ENCODE results near the gene CENPV.
A peak's percentile ranks its signal among the peaks of the same experiment; 100 is the strongest.
"Not testable (repeated sequence)": the region's sequence is repeated elsewhere in the genome, so short reads cannot be mapped to it uniquely, and the experiment has no call there.

The CENPV gene

DNA sequence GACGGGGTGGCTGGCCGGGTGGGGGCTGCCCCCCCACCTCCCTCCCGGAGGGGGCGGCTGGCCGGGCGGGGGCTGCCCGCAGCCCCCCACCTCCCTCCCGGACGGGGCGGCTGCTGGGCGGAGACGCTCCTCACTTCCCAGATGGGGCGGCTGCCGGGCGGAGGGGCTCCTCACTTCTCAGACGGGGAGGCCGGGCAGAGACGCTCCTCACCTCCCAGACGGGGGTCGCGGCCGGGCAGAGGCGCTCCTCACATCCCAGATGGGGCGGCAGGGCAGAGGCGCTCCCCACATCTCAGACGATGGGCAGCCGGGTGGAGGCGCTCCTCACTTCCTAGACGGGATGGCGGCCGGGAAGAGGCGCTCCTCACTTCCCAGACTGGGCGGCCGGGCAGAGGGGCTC, 41.2 kb downstream of the CENPV start:
- not testable (repeated sequence) for DNase-seq

DNA sequence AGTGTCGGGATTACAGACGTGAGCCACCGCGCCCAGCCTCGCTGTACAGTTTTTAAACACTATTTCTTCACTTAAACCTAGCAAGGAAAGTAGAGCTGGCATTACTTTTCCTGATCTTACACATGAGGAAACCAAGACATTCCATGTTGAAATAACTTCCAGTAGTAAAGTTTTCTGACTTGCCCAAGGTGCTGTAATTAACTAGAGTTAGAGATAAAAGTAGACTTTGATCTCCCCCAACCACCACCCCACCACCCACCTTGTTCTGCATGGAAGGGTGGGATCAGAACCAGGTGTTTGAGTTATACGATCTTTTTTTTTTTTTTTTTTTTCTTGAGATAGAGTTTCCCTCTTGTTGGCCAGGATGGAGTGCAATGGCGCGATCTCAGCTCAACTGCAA, 47.1 kb downstream of the CENPV start:
- no peak for DNase-seq

DNA sequence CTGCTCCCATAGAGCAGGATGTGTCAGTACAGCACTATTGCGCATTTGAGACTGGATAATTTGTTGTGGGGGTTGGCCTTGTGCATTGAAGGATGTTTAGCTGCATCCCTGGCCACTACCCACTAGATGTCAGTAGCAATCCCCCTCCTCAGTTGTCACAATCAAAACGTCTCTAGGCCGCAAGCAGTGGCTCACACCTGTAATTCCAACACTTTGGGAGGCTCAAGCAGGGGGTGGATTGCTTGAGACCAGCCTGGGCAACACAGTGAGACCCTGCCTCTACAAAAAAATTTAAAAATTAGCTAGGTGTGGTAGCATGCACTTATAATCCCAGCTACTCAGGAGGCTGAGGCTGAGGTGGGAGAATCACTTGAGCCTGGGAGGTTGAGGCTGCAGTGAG, 48.4 kb downstream of the CENPV start:
- peak; percentile 43 for DNase-seq

DNA sequence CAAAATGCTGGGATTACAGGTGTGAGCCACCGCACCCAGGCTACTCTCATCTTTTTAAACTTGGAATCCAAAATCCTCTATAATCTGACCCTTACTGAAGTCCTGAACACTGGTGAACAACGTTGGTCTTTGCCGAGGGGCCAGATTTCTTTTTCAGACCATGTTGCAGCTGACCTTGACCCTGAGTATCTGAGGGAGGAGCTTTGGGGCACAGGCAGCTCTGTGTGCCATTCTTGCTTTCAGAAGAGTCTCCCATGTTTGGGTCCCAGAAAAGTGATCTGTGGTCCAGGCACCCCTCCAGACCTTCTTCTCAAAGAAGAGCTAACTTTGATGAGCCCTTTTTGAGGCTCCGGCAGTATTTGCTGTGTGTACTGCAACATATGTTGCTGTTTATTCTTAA, 50.4 kb downstream of the CENPV start:
- DNase-seq, result no peak

DNA sequence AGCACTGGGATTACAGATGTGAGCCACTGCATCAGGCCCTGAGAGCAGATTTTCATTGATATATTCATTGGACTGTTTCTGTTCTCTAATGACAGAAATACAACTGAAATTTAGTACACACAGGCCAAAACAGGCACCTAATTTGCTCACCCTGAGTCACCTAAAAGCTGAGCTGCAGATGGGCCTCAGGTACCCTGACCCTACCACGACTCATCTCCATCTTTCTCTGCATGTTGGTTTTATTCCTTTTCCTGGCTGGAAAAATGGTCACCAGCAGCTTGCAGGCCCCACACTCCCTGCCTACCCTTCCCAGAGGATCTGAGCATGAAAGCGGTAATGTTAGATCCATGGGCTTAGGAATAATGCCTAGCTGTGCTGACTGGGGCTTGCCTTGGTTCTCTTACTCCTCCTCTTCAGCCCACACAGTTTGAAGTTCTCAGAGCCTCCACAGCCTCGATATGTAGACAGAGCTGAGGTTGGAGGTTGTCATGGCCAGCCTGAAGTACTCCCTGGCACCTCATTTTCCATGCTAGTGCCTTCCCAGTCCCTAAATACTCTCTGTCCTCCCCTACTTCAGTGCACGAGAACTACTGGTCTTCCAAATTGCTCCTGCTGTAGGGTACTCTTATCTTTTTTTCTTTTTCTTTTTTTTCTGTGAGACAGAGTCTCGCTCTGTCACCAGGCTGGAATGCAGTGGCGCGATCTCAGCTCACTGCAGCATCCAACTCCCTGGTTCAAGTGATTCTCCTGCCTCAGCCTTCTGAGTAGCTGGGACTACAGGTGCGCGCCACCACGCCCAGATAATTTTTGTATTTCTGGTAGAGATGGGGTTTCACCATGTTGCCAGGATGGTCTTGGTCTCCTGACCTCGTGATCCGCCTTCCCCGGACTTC, 51.1 kb downstream of the CENPV start:
- no peak for DNase-seq

DNA sequence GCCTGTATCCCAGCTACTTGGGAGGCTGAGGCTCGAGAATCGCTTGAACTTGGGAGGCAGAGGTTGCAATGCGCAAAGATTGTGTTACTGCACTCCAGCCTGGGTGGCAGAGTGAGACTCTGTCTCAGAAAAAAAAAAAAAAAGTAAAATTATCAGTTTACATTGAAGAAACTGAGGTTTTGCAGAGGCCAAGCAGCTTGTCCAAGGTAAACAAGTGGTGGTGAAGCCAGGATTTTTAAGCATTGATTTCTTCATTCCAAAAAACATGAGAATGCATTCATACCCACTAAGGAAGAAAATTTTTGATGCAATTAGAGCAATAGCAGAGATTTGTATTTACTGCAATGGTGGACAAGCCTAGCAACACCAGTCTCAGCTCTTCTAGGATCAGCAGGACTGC, 52.7 kb downstream of the CENPV start:
- no peak for DNase-seq

DNA sequence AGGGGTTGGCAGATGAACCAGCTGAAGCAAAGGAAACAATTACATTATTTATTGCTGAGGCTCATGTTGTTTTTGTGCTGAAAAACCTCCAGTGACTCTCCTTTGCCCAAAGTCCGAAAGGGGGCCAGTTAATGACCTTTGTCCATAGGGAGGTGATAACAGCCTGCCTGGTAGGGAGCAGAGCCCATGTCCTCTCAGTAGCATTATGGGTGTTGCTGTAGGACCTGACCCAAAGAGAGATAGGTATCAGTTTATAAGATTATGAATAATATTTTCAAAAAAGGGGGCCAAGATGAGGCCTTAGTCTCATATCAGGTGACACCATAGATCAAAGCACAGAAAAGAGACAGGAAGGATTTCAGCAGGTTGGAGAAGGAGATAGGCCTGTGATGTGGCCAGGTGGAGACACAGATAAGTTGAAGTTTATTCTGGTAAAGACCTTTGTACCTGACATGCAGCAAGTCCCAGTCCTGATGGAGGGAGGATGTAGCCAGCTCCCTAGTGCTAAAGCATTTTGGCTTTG, 55.1 kb downstream of the CENPV start:
- DNase-seq, result no peak

DNA sequence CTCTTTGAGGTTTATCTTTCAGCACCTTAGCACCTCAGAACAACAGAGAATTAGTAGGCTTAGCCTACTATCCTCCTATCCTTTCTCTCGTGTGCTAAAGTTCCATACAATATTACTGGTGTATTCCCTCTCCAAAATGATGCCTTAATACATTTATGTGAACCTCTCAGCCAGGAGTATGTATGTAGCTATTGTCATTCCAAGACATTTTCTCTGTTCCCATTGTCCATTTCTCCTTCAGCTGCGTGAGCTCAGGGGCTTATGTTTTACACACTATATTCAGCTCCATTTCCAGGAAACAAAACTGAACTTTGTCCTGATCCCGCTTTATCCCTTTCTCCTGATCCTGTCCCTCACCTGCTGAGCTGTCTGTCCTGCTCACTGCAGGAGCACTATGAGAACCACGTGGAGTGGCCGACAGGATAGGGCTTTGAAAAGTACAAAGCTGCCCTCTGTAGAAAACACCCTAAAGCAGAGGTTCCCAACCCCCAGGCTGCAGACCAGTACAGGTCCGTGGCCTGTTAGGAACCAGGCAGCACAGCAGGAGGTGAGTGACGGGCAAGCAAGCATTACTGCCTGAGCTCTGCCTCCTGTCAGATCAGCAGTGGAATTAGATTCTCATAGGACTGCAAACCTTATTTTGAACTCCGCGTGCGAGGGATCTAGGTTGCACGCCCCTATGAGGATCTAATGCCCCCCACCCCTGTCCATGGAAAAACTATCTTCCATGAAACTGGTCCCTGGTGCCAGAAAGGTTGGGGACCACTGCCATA, 55.7 kb downstream of the CENPV start:
- DNase-seq, result no peak

DNA sequence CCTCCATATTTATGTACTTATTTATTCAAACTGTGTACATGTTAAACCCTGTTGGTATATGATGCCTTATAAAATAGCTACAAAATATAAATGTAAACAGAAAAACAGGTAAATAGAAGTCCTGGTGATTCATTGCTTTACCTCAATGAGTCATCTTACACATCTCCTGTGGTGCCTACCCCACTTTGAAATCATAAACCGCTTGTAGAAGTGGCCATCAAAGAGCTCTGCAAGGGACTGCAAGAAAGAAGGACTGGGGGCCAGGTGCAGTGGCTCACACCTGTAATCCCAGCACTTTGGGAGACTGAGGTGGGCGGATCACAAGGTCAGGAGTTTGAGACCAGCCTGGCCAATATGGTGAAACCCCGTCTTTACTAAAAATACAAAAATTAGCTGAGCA, 57.2 kb downstream of the CENPV start:
- DNase-seq, result not testable (repeated sequence)

DNA sequence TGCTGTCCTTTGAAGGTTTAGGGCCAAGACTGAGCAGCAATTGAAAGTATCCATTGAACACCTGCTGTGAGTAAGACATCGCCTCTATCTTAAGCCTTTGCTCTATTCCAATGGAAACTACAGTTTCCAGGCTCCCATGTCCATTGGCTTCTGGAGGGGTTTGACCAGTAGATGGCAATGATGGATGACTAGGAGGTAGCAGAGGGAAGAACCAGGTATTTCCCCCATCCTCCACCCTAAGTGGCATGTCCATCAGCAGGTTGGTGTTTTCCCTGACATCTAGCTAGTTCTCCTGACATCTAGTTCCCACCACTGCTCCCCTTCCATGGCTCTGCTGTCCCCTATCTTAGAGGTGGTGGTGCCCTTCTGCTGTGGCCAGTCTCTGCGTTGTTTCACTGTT, 58.7 kb downstream of the CENPV start:
- no peak for DNase-seq

DNA sequence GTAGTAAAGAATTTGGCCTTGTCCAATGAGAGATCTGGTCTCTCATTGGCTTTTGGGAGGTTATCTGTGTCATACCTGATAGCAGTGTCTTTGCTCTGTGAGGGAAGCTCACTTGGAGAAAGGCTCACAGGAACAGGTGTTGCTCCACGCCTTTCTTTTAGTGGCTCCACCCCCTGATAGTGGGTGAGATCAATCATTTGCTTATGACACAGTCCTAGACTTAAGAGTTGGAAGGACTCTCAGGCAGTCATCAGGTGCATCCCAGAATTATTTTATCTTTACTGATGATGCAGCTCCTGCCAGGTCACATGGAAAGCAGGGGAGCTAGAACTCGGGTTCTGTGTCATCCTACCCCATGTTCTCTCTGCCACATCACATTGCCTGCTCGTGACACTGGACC, 59.3 kb downstream of the CENPV start:
- no peak for DNase-seq
